BLaER1 treated with 17β-estradiol and CSF1 and Interleukin-3, amounts not matched to agents 10 nM and 100 nM (cell line): Measurements from ENCODE around the gene FAM216B.

Experiments
- H3K27ac ChIP-seq, 11 experiments: shearing (Covaris generic); formaldehyde crosslinking; 2 replicates each; pipeline ENCODE4 v1.8.1; 2022
- H3K27me3 ChIP-seq, 11 experiments: shearing (Covaris generic); formaldehyde crosslinking; 2 replicates each; pipeline ENCODE4 v1.8.1; 2022
- H3K36me3 ChIP-seq, 11 experiments: shearing (Covaris generic); formaldehyde crosslinking; 2 replicates each; pipeline ENCODE4 v1.8.1; 2022
- H3K4me1 ChIP-seq, 10 experiments: shearing (Covaris generic); formaldehyde crosslinking; 2 replicates each; pipeline ENCODE4 v1.8.1; 2022
- H3K4me2 ChIP-seq, 11 experiments: shearing (Covaris generic); formaldehyde crosslinking; 2 replicates each; pipeline ENCODE4 v1.8.1; 2022
- H3K4me3 ChIP-seq, 10 experiments: shearing (Covaris generic); formaldehyde crosslinking; 2 replicates each; pipeline ENCODE4 v1.8.1; 2022
- H3K9ac ChIP-seq, 11 experiments: shearing (Covaris generic); formaldehyde crosslinking; 2 replicates each; pipeline ENCODE4 v1.8.1; 2022
- H3K9me3 ChIP-seq, 11 experiments: shearing (Covaris generic); formaldehyde crosslinking; replicated peaks in 1 of 11; 2 replicates each; pipeline ENCODE4 v1.8.1; 2022
- H4K20me1 ChIP-seq, 11 experiments: shearing (Covaris generic); formaldehyde crosslinking; 2 replicates each; pipeline ENCODE4 v1.8.1; 2022
- Cebpa-rat ChIP-seq, 11 experiments: shearing (Covaris generic); IDR thresholded peaks; 2 replicates each; pipeline ENCODE4 v1.8.1; 2022

The FAM216B gene

DNA sequence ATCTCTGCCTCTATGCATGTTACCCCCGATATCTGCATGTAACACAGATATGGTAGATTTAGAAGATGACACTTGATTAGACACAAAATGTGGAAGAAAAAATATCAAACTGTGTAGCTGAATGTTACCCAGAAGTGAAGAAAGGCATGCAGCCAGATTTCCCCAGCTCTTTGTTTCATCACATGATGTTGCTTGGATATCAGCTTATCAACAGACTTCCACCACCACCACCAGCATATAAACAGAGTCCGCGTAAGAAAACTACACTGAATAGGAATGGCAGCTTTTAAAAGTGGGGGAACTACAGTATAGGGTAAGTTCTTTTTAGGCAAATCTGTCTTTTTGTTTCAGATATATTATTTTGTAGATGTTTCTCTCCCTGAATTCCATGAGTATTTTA, at the start of gene FAM216B:
TSS of gene FAM216B (plus strand) at position 233 of the 400 bp plus-strand sequence. CDS start 2,484 bp downstream, outside the sequence.
- H3K27ac ChIP-seq, result no peak within 1 kb of the TSS
- no peaks in the 10 kb centered on the region for H3K27me3 ChIP-seq
- peaks cover 0 to 19% (median 3%) of the 10 kb centered on the region in 11 experiments; a peak in 6 of 22 replicates for H3K9me3 ChIP-seq
- H3K4me2 ChIP-seq, result peak within 1 kb of the TSS in 2 of 11 experiments; percentile 45 to 60; a peak in 5 of 22 replicates
- H3K36me3 ChIP-seq, result no peaks in the 10 kb centered on the region
- no peak for TF ChIP-seq Cebpa-rat (IDR thresholded peaks at IDR 0.05)
- H3K4me3 ChIP-seq, result no peak within 1 kb of the TSS
- peaks cover 0 to 18% (median 0%) of the 10 kb centered on the region in 10 experiments; a peak in 5 of 20 replicates for H3K4me1 ChIP-seq
- H3K9ac ChIP-seq, result no peak within 1 kb of the TSS
- no peaks in the 10 kb centered on the region for H4K20me1 ChIP-seq

DNA sequence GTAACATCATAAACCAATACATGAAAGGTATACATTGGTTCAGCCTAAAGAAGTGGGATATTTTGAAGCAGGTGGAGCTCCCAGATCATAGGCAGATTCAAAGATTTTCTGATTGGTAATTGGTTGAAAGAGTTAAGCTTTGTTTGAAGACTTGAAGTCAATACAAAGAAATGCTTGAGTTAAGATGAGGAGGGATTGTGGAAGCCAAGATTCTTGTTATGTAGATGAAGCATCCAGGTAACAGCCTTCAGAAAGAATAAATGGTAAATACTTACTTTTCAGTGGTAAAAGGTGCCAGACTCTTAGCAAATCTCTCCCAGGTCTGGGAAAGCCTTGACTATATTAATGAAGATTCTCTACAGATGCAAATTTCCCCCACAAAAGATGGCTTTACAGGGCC, 49.3 kb upstream of the FAM216B start:
- no peaks in the 10 kb centered on the region for H3K9me3 ChIP-seq
- no peak overlapping the region for H3K27ac ChIP-seq
- no peaks in the 10 kb centered on the region for H4K20me1 ChIP-seq
- H3K4me2 ChIP-seq, result no peak overlapping the region
- H3K4me3 ChIP-seq, result no peak overlapping the region
- no peaks in the 10 kb centered on the region for H3K36me3 ChIP-seq
- no peaks in the 10 kb centered on the region for H3K27me3 ChIP-seq
- H3K4me1 ChIP-seq, result no peaks in the 10 kb centered on the region
- no peak for TF ChIP-seq Cebpa-rat (IDR thresholded peaks at IDR 0.05)
- H3K9ac ChIP-seq, result no peak overlapping the region

DNA sequence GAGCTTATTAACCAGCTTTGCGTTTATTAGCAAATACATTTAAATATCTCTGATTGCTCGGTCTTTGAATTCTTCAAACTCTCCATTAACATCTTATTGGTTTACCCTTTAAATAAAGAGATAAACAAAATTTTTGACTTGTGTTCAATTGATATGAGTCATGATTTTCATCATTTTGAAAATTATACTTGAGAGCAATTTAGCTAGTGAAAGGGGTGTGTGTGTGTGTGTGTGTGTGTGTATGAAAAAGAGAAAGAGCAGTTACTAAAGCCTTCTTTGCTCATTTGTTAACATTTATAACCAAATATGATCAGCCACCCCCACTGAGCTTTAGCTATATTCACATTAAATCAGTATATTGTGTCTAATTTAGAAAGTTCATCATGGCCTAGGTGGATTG, 48.3 kb upstream of the FAM216B start:
- Histone ChIP-seq H3K36me3 (no peaks in the 10 kb centered on the region), H3K4me3 (no peak overlapping the region), H3K9me3 (no peaks in the 10 kb centered on the region), H3K27me3 (no peaks in the 10 kb centered on the region), H3K27ac (no peak overlapping the region), H4K20me1 (no peaks in the 10 kb centered on the region), H3K4me2 (no peak overlapping the region), H3K4me1 (no peaks in the 10 kb centered on the region), H3K9ac (no peak overlapping the region)
- no peak for TF ChIP-seq Cebpa-rat (IDR thresholded peaks at IDR 0.05)

- Histone ChIP-seq H3K4me2 (no peak overlapping the region), H3K9ac (no peak overlapping the region), H3K27ac (no peak overlapping the region), H3K27me3 (no peaks in the 10 kb centered on the region), H3K9me3 (no peaks in the 10 kb centered on the region), H4K20me1 (no peaks in the 10 kb centered on the region), H3K36me3 (no peaks in the 10 kb centered on the region), H3K4me3 (no peak overlapping the region), H3K4me1 (no peaks in the 10 kb centered on the region)
- no peak for TF ChIP-seq Cebpa-rat (IDR thresholded peaks at IDR 0.05)
These were observed 46.4 kb upstream of the FAM216B start for GRCh38 chr13:42735010-42735409.

- Histone ChIP-seq H3K9me3 (no peaks in the 10 kb centered on the region; a peak in 1 of 22 replicates), H3K4me2 (no peak overlapping the region), H3K9ac (no peak overlapping the region), H3K27ac (no peak overlapping the region), H4K20me1 (no peaks in the 10 kb centered on the region), H3K27me3 (no peaks in the 10 kb centered on the region), H3K4me3 (no peak overlapping the region), H3K4me1 (peaks cover 0 to 9% (median 0%) of the 10 kb centered on the region in 10 experiments; a peak in 3 of 20 replicates), H3K36me3 (no peaks in the 10 kb centered on the region)
- no peak for TF ChIP-seq Cebpa-rat (IDR thresholded peaks at IDR 0.05)
These were observed 40.6 kb upstream of the FAM216B start for GRCh38 chr13:42740753-42741152.

- TF ChIP-seq Cebpa-rat (IDR thresholded peaks at IDR 0.05), result no peak
- H3K9me3 ChIP-seq, result no peaks in the 10 kb centered on the region; a peak in 1 of 22 replicates
These were observed 39.5 kb upstream of the FAM216B start for GRCh38 chr13:42741914-42742313.

GRCh38 chr13:42745655-42746054, 35.7 kb upstream of the FAM216B start:
- TF ChIP-seq Cebpa-rat (IDR thresholded peaks at IDR 0.05), result no peak
- H3K27ac ChIP-seq, result no peak overlapping the region
- peak overlapping the region in 1 of 11 experiments; percentile 44; a peak in 1 of 22 replicates for H3K4me2 ChIP-seq

More at GRCh38 chr13:42741914-42742313, 39.5 kb upstream of the FAM216B start:
- H3K9ac ChIP-seq, result no peak overlapping the region
- H3K36me3 ChIP-seq, result no peaks in the 10 kb centered on the region
- H3K4me2 ChIP-seq, result no peak overlapping the region
- H3K4me1 ChIP-seq, result peaks cover 0 to 13% (median 0%) of the 10 kb centered on the region in 10 experiments; a peak in 3 of 20 replicates
- H3K4me3 ChIP-seq, result no peak overlapping the region
- H3K27me3 ChIP-seq, result no peaks in the 10 kb centered on the region
- no peak overlapping the region for H3K27ac ChIP-seq
- no peaks in the 10 kb centered on the region for H4K20me1 ChIP-seq

DNA sequence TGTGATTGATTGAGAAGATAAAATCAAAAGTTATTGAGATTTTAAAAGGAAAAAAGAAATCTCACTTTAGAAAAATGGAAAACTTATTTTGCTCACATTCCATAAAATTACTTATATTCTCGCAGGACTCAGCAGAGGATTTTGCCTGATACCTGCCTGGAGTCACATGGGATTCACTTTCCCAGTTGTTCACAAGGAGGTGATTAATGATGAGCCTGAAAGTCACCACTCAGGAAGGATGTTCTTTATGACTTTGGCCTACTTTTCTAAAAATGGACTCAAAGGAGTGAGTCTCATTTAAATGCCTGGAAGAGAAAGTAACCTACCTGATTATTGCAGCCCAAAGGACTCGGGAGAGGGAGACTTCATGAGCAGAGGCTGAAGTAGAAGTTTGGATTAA, 34.5 kb upstream of the FAM216B start:
- H3K27ac ChIP-seq, result no peak overlapping the region
- H3K27me3 ChIP-seq, result no peaks in the 10 kb centered on the region
- no peaks in the 10 kb centered on the region for H3K36me3 ChIP-seq
- no peaks in the 10 kb centered on the region; a peak in 1 of 22 replicates for H3K9me3 ChIP-seq
- no peaks in the 10 kb centered on the region for H4K20me1 ChIP-seq
- H3K4me3 ChIP-seq, result no peak overlapping the region
- H3K4me1 ChIP-seq, result peaks cover 0 to 13% (median 0%) of the 10 kb centered on the region in 10 experiments; a peak in 3 of 20 replicates
- no peak overlapping the region for H3K4me2 ChIP-seq
- TF ChIP-seq Cebpa-rat (IDR thresholded peaks at IDR 0.05), result no peak
- no peak overlapping the region for H3K9ac ChIP-seq

More at GRCh38 chr13:42745655-42746054, 35.7 kb upstream of the FAM216B start:
- Histone ChIP-seq H4K20me1 (no peaks in the 10 kb centered on the region), H3K9ac (no peak overlapping the region), H3K27me3 (no peaks in the 10 kb centered on the region), H3K9me3 (no peaks in the 10 kb centered on the region; a peak in 1 of 22 replicates), H3K4me3 (no peak overlapping the region), H3K4me1 (peaks cover 0 to 13% (median 0%) of the 10 kb centered on the region in 10 experiments; a peak in 3 of 20 replicates), H3K36me3 (no peaks in the 10 kb centered on the region)

GRCh38 chr13:42747399-42747873, 33.9 kb upstream of the FAM216B start:
- Histone ChIP-seq H3K36me3 (no peaks in the 10 kb centered on the region), H4K20me1 (no peaks in the 10 kb centered on the region), H3K27ac (no peak overlapping the region), H3K27me3 (no peaks in the 10 kb centered on the region), H3K9me3 (no peaks in the 10 kb centered on the region; a peak in 1 of 22 replicates), H3K4me3 (no peak overlapping the region), H3K4me2 (no peak overlapping the region), H3K9ac (no peak overlapping the region), H3K4me1 (peaks cover 0 to 13% (median 0%) of the 10 kb centered on the region in 10 experiments; a peak in 3 of 20 replicates)
- no peak for TF ChIP-seq Cebpa-rat (IDR thresholded peaks at IDR 0.05)

DNA sequence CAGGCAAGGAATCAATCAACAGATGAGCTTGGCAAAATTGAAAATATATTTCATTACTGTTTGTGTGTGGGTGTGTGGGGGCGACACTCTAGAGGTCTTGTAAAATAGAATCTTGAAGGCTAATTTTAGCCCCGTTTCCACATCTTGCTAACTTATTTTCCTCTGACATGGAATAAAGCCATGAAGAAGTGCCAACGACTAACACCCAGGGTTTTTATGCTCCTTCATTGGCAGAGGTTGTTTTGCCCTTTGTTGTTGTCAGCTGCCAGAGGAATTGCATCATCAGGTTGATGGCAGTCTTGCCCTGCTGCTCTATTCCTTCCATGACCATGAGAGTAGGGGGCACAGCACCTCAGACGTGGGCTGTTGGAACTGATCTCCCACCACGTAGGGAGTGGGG, 30.6 kb upstream of the FAM216B start:
- Histone ChIP-seq H3K27ac (no peak overlapping the region), H4K20me1 (no peaks in the 10 kb centered on the region), H3K4me3 (no peak overlapping the region), H3K4me1 (peaks cover 0 to 3% (median 0%) of the 10 kb centered on the region in 10 experiments; a peak in 2 of 20 replicates), H3K4me2 (no peak overlapping the region), H3K9ac (no peak overlapping the region), H3K36me3 (no peaks in the 10 kb centered on the region), H3K9me3 (no peaks in the 10 kb centered on the region), H3K27me3 (no peaks in the 10 kb centered on the region)
- 0 out of 22 replicates have a peak, but pooled peaks of 2 of the 11 experiments have one; percentile 12 to 38 for TF ChIP-seq Cebpa-rat (IDR thresholded peaks at IDR 0.05)
